Measurements from ENCODE around the gene PRR20A.

DNA sequence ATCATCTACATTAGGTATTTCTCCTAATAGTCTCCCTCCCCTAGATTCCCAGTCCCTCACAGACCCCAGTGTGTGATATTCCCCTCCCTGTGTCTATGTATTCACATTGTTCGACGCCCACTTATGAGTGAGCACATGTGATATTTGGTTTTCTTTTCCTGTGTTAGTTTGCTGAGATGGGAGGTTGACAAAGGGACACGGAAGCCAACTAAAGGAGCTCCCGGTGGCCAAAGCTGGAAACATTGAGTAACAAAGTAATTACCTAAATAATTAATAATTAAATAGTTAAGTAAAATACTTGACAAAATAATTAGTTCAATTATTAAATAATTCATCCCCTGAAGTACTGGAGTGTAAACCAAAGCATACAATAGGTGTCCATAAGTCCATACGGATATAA lies 1.7 kb upstream of the PRR20A start:
- TF ChIP-seq CTCF (IDR thresholded peaks at IDR 0.05; ENCODE audit: extremely low read depth in 1 of 2, insufficient read depth in 1 of 2, low read depth in 1 of 2, low read length in 2 of 2), result no peak
- TF ChIP-seq, protein P1, sequence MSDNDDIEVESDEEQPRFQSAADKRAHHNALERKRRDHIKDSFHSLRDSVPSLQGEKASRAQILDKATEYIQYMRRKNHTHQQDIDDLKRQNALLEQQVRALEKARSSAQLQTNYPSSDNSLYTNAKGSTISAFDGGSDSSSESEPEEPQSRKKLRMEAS (IDR thresholded peaks at IDR 0.05; ENCODE audit: insufficient read depth, insufficient read length), result no peak
- no peak for TF ChIP-seq POLR2A (IDR thresholded peaks at IDR 0.05; ENCODE audit: low read depth, low read length)
- no peak for TF ChIP-seq POLR2AphosphoS5 (IDR thresholded peaks at IDR 0.05; ENCODE audit: insufficient read depth, low read depth, low read length)
- TF ChIP-seq EZH2 (IDR thresholded peaks at IDR 0.05; ENCODE audit: borderline replicate concordance, low read depth, low read length, severe bottlenecking), result no peak
- no peak for TF ChIP-seq JUN (IDR thresholded peaks at IDR 0.05; ENCODE audit: borderline replicate concordance, insufficient read depth, insufficient read length, low read depth)
- TF ChIP-seq MYC (IDR thresholded peaks at IDR 0.05; ENCODE audit: low read depth, low read length), result no peak
- no peak for TF ChIP-seq GATA2 (IDR thresholded peaks at IDR 0.05; ENCODE audit: insufficient read depth, insufficient read length, low read depth, low read length)
- no peak for TF ChIP-seq FOS (IDR thresholded peaks at IDR 0.05; ENCODE audit: borderline replicate concordance, insufficient read depth, low read length)

Measured in endothelial cell of umbilical vein (primary cell).